Measurements from ENCODE around the gene MMP27.

The MMP27 gene

DNA sequence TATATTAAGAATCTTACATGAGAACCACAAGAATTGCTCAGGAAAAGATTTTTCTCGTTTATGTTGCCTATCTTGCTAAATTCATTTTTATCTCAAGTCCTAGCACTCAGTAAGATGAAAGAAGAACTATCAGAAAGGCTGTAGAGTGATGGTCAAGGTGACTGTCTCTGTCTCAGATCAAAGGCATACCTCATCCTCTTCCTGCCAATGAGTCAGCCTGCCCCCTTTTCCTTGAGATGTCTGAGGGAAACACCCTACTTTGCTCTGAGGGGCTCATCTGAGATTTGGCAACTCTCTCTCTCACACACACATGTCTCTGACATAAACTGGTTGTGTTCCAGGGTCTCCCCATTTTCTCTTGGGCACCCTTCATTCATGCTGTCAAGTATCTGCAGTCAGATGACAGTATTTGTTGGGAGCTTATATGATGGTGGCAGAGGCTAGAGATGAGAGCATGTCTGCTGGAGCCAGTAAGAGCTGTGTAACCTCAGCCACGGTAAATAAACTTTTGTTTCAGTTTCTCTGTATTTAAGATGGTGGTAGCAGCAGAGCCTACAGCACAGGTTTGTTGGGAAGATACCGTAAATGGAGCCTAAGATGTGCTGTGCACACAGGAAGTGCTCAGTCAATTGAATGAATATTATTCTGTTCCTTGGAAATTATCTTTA lies 1.6 kb downstream of the MMP27 start:
- no peak for DNase-seq

DNA sequence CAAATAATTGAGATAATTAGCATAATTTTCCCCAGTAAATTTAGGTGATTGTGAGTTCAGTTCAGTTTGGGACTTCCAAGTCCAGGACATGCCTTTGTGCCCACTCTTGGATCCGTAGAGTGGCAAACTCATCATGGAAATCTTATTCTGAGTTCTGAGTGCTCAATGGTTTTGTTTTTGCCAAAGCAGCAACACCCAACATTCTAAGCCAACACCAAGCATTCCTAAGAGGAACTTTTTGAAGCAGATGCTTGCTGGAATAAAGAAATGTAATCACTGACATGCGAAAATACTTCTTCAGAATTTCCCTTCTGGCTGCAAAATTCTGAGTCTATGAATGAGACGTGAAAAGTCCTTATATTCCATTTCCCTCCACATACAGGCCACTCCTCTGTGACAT lies 10.4 kb downstream of the MMP27 start:
- DNase-seq = no peak

DNA sequence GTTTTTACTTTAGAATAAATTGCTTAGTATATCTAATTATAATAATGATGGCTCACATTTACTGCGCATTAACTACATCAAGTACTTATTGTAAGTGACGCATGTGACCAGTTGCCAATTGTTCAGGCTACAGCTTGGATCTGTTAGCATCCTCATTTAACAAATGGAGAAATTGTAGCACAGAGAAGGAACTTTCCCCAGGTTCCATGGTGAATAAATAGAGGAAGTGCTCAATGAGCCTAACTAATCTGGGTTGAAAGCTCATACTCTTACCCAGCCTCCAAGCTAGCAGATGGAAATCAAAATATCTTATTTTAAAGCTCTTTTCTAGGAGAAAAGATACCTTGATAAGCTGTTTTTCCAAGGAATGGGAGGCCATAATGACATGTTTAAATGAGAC lies 19.8 kb downstream of the MMP27 start:
- peak; percentile 14 for DNase-seq

DNA sequence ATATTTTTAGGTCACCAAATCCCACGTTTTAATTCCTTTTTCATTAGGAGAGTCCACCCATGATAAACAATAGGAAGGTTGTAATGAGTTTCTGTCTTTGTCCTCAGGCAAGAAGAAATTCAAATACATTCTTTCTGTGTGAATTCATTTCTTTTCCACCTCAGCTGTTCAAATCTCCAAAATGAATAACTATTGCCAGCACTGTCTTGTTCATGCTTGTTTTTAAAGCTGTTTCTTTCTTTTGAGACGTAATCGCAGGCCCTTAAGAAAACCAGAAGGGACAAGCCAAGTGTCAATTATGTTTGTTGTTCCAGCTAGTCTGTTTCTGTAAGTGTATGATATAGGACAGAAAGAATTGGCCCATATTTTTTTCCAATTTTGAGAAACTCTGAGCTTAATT lies 20.2 kb downstream of the MMP27 start:
- no peak for DNase-seq

DNA sequence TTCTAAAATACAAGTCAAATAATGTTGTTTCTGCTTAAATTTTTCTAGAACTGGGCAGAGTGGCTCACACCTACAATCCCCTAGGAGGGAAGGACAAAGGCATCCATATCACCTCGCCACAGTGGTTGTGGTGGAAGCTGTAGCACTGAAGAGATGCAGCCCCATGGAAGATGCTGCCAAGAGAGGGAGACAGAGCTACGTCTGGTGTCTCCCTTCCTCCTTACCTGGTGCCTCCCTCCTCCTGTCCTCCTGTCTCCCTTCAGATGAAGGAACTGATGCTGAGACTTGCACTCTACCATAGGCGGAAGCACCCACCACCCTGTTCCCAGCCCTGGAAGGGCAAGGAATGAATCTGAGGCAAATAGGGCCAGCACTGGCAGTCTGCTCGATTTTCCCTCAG lies 22.3 kb downstream of the MMP27 start:
- DNase-seq = no peak

DNA sequence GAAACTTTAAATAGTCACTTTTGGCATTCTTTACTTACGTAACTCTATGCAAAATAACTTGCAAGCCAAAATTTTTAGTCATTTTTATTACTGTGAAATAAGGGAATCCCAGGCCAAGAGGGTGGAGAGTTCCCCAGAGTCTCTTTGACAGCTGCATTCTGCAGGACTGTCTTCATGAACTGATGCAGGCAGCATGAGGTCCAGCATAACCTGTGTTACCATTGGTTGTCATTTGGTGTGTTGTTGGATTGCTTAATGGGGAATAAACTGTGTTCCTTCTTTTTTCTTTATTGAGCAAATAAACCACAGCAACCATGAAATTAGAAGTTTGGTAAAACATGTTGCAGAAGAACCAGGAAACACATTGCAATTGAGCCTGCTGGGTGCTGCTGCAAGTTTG lies 24.6 kb downstream of the MMP27 start:
- DNase-seq = peak; percentile 45

DNA sequence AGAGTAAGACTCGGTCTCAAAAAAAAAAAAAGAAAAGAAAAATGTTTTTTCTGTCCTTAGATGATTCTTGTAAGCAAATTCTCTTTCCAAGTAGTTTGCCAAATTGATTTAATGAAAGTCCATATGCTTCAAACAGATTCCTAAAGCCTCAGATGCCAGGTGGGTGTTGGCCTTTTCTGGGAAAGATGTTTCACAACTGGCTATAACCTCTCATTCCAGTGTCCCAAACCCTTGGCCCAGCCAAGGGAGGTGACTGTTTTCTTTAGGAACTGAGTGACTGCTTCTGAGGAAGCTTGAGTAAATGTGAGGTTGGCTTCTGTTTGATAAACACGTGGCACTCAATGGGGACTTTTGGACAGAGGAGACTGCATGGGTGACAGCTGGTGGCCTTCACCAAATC lies 27.5 kb downstream of the MMP27 start:
- no peak for DNase-seq

DNA sequence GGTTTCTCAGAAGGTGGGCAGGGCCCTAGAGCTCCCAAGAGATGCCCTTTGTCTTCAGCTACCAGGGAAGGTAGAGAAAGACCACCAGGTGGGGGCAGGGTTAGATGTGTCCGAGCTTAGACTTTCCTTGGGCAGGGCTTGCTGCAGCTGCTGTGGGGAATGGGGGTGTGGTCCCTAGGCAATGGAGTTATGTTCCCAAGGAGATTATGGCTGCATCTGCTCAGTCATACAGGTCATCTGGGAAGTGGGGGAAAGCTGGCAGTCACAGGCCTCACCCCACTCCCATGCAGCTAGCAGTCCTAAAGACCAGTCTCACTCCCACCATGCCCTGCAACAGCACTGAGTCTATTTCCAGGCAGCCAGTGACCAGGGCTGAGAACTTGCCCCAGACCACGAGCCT lies 29.5 kb downstream of the MMP27 start:
- no peak for DNase-seq

DNA sequence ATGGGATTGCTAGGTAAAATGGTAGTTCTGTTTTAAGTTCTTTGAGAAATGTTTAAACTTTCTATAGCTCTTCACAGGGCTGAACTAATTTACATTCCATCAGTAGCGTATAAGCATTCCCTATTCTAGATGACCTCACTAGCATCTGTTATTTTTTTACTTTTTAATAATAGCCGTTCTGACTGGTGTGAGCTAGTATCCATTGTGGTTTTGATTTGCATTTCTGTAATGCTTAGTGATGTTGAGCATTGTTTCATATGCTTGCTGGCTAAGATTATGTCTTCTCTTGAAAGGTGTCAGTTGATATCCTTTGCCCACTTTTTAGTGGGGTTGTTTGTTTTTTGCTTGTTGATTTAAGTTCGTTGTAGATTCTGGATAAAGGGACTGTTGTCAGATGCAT lies 35.9 kb downstream of the MMP27 start:
- no peak for DNase-seq

DNA sequence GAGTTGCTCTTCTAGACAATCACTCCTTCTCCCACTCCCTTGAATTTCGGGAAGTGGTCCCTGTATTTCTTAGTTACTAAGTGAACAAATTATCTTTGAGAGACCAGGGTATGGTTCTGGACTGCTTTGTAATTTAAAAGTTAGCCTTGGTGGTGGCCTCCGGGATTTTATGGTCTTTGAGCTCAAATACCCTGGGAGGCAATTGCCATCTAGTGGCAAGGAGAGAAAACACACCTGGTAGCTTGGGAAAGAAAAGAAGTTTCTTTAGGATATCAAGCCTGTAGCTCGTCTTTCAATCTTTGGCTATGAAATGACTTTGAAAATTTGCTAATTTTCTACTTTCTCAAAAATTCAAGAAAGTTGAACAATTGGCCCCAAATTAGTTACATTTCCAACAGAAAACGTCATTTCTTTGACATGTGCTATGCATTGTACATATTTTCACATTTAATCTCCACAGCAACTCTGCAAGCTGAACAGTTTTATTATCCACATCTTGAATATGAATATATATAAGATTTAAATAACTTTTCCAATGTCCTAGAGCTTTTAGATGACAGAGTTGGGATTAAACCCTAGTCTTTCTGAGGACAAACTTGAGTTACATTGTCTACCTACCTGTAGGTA lies 39.1 kb downstream of the MMP27 start:
- peak; percentile 71 for DNase-seq

DNA sequence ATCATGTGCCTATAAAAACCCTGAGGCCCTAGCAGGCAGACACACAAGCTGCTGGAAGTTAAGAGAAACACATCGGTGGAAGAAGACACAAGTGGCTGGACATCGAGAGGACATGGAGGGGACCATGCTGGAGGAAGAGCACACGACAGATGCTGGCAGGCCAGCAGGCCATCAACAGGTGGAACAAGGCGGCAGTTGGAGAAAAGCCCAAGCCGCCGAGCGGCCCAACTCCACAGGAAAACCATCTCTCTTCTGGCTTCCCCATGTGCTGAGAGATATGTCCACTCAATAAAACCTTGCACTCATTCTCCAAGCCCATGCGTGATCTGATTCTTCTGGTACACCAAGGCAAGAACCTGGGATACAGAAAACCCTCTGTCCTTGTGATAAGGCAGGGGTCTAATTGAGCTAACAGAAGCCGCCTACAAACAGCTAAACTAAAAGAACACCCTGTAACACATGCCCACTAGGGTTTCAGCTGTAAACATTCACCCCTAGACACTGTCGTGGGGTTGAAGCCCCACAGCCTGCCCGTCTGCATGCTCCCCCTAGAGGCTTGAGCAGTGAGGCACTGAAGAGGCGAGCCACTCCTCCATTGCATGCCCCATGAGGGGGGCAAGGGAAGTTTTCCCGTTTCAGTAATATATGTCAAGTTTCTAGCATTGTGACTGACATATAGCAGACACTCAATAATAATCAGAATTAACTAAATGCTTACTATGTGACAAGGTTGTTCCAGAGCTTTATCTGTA lies 41.4 kb downstream of the MMP27 start:
- peak; percentile 30 for DNase-seq

DNA sequence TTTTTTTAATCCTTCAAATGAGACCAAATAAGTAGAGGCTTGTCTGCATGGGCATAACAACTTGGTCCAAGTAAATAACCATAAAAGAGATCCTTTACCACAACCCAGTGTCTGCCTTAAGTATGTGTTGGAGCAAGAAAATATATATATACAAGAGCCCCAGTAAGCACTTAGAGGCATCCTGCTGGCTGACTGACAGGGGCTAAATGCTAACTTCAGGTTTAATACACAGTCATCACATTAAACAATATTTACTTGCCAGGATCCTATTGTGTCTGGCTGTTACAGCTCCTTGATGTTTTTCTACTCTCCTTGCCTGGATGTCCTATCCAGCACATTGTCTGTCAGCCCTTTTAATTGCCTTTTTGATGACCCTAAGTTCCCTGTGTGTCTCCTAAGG lies 43.0 kb downstream of the MMP27 start:
- no peak for DNase-seq

DNA sequence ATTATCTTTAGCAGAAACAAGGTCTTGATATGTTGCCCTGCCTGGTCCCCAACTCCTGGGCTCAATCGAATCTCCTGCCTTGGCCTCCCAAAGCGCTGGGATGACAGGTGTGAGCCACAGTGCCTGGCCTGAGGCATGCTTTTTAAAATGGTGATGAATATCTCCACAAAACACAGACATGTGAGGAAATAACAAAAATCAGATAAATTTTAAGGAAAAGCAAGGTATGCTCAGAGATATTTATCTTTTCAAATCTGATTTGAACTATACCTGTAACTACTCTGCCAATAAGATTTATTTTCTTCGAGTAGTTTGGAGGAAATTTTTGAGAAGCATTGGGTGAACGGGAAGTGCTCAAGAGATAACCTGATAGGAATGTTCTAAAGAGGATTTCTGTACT lies 44.5 kb downstream of the MMP27 start:
- DNase-seq = no peak

DNA sequence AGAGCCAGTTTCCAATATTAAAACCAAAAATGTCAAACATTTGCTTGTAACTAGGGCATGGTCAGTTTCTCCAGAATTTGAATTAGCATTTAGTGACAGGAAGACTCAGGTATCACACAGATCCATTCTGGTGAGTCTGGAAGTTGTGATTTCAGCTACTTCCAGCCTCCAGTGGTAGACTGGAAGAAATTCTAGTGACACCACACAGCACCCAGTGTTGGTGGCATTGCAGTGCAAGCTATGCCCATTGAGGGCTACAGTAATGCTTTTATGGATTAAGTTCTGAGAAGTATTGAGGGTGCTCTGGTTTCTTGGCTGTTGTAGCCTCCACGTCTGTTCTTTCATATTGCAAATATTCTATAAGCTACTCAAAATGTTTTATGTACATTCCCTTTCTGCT lies 49.0 kb downstream of the MMP27 start:
- no peak for DNase-seq

DNA sequence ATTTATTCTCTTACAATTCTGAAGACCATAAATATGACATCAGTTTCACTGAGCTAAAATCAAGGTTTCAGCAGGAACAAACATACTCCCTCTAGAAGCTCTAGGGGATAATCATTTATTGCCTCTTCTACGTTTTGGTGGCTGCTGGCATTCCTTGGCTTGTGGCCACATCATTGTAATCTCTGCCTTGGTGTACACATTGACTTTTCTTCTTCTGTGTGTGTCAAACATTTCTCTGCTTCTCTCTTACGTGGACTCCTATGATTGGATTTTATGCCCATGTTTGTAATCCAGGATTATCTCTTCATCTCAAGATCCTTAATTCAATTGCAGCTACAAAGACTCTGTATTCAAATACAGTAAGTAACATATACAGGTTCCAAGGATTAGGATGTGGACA lies 50.0 kb downstream of the MMP27 start:
- DNase-seq = no peak

DNA sequence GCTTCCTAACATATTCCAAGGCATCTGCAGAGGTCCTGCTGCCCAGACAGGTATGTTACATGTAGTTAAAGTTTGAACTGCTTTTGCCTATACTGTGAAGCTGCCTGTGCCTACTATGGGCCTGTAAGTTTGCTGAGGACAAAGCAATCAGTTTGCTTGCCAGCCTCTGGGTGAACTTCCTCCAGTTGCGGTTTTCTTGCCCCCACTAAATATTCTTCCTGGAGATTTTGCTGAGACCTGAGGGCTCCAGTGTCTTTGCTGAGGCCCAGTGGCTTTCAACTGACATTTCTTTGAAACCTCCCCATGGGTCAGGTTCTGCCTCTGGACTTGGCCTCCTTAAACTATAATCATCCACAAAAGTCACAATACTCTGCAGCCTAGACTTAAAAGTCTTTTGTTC lies 50.8 kb downstream of the MMP27 start:
- no peak for DNase-seq

DNA sequence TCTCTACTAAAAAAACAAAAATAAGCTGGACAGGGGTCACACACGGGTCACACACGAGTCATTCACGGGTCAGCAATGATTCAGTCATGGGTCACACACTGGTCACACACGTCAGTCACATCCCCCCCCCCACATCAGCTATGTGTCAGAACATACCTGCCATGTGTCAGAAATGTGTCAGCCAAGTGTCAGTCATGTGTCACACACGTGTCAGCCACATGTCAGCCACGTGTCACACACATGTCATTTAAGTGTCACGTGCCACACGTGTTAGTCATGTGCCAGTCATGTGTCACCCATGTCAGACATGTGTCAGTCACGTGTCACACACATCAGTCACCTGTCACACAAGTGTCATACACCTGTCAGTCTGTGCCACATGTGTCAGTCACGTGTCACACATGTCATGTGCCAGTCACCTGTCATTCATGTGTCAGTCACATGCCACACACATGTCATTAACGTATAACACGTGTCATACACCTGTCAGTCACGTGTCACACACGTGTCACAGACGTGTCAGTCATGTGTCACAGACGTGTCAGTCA lies 51.8 kb downstream of the MMP27 start:
- DNase-seq = no peak

DNA sequence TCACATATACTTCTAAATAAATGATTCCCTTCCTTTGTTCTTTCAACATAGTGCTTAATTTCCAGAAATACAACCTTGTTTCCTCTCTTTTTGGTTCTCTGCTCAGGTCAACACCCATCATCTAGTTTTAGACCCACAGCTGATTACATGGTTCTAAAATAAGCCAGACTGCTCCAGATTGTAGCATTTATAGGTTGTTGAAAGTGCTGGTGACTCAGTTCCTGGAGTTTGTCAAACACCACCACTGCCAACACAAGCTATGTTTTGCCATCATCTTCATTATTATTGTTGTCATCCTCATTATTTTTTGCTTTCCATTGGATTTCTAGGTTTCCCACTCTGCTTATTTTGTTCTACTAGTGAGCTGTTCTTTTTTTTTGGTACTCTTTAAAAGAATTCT lies 58.1 kb downstream of the MMP27 start:
- no peak for DNase-seq

DNA sequence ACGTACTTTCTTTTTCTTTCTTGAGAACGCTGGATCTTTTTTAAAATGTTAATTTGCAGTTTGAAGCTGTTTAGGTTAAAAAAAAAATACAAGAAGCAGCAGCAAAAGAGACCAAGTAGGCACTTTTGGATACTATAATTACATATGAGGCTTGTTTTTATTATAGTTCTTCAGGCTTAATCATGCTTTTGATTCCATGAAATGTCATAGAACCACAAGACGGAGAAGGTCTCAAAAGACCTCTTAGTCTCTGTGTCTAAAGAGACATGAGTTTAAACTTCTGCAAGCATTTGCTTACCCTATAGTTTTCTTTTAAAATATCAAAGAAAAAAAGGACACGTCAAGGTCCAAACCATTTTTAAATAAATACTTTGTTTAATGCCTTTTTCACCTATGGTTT lies 61.6 kb downstream of the MMP27 start:
- no peak for DNase-seq

Data from hematopoietic multipotent progenitor cell treated with erythropoietin and hydrocortisone succinate and interleukin-3 and kit ligand, for 6 days (in vitro differentiated cells).